Brain pericyte (primary cell): ENCODE results near the gene COQ9.
"Not testable (repeated sequence)": the region's sequence is repeated elsewhere in the genome, so short reads cannot be mapped to it uniquely, and the experiment has no call there.

Source experiments
- DNase-seq: peaks from one replicate; pipeline ENCODE4 v3.0.0-alpha.2; 2012; ENCODE audit warnings: low read depth, low spot score

The COQ9 gene

DNA sequence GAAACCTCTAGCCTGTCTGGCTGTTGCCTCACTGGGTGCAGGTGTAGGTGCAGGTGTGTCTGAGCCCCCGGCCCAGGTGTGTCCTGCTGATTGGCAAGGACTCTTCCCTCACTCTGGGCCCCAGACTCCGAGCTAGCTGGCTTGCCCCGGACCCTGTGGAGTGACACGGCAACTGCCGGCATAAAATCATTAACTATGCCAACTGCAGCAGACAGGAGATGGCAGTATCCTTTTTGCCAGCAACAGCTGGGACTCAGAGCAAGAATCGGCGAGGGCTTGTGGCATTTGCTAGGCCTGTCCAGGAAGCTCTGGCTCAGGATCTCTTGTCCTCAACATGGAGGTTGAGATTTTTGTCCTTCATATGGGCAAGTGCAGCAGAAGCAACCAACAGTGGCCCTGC is 20.9 kb upstream of the COQ9 start:
- DNase-seq: no peak

DNA sequence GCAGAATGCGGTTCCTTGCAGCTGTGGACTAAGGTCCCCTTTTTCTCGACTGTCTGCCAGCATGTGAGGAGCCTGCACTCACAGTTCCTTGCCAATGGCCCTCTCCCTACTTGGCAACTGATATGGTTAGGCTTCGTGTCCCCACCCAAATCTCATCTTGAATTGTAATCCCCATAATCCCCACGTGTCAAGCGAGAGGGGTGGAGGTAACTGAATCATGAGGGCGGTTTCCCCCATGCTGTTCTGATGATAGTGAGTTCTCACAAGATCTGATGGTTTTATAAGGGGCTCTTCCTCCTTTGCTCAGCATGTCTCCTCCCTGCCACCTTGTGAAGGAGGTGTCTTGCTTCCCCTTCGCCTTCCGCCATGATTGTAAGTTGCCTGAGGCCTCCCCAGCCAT is 20.0 kb upstream of the COQ9 start:
- DNase-seq: no peak

DNA sequence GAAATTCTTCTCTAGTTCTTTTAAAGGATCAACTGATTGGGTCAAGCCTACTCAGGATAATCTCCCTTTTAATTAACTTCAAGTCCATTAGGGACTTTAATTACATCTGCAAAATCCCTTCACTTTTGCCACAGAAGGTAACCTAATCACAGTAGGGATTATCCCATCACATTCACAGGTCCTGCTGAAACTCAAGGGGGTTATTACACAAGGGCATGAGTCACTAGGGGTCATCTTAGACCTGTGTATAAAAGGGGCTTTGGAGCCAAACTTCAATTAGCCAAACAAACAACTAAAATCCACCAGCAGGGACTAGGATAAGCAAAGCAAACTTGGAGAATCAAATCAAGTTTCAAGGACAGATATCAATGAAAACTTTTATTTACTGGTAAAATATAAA is 19.5 kb upstream of the COQ9 start:
- DNase-seq: no peak

DNA sequence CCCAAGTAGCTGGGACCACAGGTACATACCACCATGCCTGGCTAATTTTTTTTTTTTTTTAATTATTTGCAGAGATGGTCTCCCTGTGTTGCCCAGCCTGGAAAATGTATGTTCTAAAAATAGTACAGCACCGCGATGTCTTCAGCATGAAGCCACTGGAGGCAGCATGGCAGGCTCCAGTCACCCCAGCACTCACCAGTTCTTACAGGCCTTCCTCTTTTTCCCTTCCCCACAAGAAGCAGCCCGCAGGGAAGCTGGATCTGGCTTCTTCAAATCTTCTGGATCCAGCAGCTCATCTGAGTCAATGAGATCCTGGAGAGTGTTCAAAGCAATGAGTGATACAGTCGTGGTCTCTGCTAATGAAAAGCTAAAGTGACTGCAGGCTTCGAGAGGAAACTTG is 16.3 kb upstream of the COQ9 start:
- DNase-seq: no peak

DNA sequence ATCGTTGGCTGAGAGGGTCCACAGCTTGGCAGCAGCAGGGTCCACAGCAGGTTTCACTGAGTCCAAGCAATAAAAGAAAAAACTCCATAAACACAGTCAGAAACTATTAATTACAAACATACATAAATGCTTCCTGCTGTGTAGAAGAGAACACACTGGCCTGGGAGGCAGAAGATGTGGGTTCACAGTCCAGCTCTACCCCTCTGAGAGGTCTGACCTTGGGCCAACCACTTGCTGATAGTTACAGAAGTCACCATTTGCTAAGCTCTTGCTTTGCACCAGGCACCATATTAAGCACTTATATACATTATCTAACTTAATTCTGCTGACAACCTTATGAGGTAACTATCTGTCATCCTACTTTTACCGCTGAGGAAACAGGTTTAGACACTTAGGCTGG is 14.8 kb upstream of the COQ9 start:
- no peak for DNase-seq

DNA sequence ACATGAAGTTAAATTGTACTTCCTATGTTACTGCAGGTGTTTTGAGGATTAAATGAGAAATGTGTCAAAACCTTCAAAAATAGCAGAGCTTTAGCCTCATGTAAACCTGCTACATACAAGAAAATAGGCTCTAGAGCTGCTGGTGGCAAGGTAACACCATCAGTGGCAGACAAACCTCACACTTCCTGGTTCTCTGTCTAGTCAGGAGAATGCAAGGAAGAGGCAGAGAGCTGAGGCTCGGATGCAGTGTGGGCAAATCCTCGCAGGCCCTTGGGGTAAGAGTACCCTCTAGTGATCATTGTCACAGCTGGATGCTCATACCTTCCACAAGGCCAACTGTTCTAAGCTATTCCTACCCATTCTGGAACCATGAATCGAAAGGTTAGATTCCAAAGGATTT is 14.3 kb upstream of the COQ9 start:
- no peak for DNase-seq

DNA sequence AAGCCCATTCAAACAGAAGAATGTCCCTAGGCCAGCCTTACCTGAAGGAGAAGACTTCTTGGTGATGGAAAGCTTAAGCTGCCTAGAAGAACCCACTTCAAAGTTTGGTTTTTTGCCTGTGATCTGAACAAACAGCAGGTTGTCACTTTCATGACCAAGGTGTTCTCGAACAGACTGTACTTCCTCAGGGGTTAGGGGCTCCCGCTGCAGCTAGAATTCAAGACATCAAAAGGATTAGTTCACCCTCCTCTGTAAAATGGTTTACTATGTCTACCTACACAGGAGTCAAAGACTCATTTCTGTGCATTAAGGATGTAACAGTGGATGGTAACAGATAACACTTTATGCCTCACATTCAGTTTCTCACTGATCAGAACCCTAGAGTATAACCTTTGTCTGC is 13.3 kb upstream of the COQ9 start:
- DNase-seq: no peak

DNA sequence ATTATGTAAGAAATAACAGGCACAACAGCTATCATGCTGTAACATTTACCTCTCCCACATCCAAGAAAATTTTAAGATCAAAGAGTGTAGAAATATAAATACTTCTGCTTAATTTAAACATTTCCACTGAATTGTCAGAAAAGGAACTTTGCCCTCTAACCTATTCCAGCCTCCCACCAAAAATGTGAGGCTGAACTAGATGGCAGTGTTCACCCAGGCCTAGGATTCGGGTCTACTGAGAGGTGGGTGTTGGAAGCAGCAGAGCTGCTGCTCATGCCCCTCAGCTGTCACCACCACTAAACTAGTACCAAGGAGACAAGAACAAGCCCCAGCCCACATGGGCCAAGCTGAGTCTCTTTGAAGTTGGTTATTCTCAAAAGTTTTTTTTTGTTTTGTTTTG is 11.4 kb upstream of the COQ9 start:
- no peak for DNase-seq

DNA sequence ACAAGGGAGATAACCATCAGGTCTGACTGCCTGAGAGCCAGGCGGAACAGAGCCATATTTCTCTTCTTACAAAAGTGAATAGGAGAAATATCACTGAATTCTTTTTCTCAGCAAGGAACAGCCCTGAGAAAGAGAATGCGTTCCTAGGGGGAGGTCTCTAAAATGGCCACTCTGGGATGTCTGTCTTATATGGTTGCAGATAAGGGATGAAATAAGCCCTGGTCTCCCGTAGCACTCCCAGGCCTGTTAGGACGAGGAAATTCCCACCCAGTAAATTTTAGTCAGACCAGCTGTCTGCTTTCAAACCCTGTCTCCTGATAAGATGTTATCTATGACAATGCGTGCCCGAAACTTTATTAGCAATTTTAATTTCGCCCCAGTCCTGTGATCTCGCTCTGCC is 7.3 kb upstream of the COQ9 start:
- DNase-seq: not testable (repeated sequence)

DNA sequence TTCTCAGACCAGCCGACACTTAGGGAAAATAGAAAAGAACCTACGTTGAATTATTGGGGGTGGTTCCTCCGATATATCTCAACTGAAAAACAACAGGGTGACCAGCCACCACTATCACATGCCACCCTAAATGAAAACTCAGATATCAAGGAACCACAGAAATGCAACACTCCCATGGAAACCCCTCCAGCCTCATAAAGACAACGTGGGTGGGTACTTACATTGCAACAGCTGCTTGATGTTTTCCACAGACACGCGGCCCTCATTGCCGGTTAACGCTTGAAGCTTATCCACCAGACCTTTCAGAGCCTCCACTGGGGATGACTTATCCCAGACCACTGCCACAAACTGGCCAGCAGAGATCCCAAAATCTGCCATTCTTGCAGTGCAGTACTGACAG is 6.7 kb upstream of the COQ9 start:
- DNase-seq: not testable (repeated sequence)

DNA sequence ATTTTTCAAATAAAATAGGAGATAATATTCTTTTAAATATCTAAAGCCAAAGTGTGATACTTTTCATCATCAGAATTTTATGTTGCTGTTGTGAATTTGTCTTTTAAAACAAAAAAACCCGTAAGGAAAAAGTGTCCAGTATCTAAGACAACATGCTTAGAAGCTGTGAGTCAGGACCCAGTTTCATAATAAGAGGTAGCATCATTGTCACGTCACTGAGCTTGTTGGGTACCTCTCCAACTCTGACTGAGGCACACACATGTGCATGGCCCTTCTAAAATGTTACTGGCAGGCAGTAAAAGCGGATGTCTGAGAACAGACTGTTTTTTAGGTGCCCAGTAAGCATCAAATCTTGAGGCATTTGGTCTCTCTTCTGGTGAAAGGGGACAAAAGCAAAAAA is 2.6 kb upstream of the COQ9 start:
- DNase-seq: no peak

DNA sequence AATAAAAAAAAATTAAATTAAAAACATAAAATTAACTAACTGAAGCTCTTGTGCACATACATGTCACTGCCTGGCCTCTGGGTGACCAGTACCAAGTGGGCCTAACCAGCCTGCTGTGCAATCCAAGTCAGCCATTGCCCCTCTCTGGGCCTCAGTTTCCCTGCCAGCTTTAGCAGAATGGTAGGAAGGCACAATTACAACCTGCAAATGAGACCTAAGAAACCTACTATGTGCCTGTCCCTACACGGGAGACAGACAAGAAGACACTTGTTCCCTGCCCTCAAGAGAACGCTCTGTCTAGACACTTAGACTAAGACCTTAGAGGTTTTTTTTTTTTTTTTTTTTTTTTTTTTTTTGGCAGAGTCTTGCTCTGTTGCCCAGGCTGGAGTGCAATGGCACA is 1.8 kb upstream of the COQ9 start:
- DNase-seq: no peak

DNA sequence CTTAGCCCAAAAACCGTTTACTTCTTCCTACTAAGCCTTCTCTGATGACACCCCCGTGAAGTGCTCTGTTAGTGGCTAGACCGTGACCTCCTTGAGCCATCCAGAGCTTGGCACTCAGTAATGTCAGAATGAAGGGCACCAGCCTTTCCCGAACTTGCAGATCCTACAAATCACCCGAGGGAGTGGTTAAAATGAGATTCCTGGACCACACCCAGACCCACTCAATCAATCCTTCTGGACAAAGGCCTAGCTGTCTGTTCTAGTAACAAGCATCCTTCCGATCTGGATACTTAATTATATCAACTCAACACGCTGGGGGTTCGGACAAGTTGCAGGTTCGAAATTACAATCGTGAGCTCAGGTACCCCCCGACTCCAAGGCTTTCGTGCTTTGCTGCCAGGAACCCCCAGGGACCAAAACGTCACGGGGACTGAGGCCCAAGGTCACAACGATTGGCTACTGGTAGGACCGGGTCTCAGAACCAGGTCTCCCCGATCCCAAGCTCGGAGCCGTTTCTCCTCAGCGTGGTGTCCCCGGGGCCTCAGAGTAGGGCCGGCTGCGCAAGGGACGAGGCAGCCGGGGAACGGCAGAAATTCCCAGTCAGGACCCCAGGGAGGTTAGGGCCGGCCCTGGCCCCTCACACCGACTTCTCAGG is 621 bp upstream of the COQ9 start:
- no peak for DNase-seq

DNA sequence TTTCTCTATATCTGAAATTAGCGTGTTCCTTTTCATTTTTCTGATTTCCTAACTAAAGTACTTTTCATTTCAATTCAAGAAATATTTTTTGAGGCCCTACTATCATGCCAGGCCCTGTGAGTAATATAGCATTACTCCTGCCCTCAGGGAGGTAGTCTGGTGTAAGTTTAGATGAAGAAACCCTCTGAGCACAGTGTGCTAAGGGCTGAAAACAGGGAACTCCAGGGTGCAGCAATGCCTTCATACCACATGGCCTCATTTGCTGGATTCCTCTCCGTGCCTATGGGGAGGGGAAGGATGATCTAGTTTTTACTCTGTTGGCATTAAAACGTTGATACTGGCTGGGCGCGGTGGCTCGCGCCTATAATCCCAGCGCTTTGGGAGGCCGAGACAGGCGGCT is 4.7 kb downstream of the COQ9 start:
- DNase-seq: no peak

DNA sequence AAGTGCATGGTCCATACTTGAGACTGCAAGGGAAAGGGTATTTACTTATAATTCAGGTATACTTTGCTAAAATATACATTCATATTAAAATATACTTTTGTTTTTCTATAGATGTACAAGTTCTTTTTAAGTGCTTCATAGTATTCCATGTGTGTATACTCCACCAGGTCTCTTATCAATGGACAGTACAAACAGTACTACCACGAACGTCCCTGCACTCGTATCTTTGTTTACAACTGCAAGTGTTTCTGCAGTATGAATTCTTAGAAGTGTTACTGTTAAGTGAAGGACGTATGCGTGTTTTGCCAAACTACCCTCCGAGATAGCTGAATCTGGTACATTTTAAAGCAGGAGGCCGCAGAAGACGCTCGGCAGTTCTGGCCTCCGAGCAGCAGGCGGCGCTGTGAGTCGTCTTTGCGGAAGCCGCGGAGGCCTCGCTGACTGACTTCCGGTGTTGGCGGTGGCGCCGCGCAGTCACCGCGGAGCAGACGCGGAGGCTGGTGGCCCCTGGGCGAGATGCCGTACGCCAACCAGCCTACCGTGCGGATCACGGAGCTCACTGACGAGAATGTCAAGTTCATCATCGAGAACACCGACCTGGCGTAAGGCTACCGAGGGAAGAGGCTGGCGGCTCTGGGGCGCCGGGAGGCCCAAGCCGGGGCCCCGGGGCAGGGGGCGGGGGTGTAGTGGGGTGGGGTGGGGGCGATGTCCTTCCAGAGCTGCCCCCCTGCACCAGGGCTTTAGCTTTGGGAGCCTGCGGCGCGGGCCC is 15.1 kb downstream of the COQ9 start, which contains the start of gene POLR2C:
Gene POLR2C, plus strand, starts transcription at position 471 of the 769 bp plus-strand sequence. Its CDS starts 46 bp downstream, at position 517.
- DNase-seq: peak; percentile 65

DNA sequence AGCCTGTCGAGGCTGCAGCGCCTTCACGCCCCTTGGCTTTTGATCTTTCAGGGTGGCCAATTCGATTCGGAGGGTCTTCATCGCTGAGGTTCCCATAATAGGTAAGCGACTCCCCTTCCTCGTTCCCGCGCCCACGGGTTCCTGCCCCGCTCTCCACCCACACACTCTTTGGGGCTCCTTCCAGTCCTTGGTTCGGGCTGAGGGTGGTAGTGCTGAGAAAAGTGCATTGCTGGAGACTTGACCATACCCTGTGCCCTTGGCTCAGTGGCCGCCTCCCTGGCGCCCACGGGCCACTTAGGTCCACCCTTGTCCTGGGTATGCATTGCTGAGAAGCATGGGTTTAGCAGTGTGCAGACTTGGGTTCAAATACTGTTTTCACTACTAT is 15.7 kb downstream of the COQ9 start:
- no peak for DNase-seq

DNA sequence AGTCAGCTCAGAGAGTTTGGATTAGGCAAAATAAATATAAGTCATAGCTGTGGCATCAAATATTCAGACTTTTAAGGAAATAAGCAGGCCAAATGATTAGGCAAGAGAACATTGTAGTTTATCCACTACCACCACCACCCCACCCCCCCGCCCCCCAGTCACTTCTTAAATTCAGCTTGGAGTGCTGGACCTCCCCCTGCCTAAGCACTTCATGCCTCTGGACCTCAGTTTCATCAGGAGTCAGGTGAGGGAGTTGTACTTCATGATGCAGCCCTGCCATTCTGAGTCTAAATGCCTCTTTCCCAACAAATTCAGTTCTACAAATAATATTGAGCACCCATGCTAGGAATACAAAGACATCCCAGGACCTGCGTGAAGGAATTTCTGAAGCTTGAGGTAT is 17.2 kb downstream of the COQ9 start:
- DNase-seq: no peak

DNA sequence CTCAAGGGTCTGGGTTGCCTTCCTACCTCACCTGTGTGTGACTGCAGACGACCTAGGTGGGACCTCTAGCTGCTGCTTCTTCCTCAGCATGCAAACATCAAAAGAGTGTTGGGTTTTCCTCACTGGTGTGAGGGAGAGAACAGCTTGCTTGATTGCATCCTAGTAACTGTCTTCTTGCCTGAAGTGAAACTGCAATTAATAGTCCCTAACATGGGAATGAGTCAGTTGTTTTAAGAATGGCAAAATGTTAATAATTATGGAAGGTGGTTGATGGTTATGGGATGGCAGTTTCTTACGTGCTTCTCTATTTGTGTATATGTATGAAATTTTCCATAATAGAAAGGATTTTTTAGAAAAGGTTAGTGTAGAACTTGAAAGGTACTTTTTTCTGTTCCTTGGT is 21.1 kb downstream of the COQ9 start:
- no peak for DNase-seq

DNA sequence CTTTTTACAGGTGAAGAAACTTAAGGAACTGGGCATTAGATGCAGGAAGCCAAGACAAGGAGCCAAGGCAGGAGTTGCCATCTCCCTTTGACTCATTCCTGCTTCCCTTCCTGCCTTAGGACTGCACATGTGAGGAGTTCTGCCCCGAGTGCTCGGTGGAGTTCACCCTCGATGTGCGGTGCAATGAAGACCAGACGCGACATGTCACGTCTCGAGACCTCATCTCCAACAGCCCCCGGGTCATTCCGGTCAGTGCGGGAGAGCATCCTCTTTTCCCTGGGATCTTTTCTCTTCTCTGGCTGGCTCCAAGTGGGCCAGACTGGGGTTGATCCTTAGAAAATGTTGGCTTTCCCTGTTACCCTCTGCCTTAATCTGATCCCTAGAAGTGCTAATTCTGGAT is 21.8 kb downstream of the COQ9 start:
- no peak for DNase-seq

DNA sequence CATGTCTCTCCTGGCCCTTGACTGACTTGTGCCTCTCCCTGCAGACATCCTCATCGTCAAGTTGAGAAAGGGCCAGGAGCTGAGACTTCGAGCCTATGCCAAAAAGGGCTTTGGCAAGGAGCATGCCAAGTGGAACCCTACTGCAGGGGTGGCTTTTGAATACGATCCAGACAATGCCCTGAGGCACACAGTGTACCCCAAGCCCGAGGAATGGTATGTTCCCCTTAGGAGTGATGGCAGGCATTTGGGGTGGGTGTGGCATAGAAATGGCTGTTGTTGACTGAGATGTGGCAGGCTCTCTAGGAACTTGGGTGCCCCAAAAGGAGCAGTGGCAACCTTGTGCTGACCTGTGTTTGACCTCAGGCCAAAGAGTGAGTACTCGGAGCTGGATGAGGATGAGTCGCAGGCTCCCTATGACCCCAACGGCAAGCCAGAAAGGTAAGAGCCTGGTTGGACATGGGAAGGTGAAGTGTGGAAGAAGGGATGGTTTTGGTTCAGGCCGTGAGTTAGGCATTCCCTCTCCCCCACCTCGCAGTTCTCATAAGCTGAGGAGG is 22.7 kb downstream of the COQ9 start:
- DNase-seq: no peak

DNA sequence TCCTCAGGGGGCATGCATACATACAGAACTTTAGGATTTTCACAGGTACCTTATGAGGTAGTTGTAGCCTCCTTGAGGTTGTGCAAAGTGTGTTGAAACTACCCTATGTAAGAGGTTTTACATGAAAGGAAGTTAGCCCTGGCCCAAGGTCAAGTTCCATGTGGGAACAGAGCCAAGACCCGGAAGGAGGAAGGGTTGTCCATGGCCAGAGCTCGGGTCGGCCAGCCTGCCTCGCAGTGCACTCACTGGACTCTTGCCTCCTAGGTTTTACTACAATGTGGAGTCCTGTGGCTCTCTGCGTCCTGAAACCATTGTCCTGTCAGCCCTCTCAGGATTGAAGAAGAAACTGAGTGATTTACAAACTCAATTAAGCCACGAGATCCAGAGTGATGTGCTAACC is 23.4 kb downstream of the COQ9 start:
- DNase-seq: no peak

DNA sequence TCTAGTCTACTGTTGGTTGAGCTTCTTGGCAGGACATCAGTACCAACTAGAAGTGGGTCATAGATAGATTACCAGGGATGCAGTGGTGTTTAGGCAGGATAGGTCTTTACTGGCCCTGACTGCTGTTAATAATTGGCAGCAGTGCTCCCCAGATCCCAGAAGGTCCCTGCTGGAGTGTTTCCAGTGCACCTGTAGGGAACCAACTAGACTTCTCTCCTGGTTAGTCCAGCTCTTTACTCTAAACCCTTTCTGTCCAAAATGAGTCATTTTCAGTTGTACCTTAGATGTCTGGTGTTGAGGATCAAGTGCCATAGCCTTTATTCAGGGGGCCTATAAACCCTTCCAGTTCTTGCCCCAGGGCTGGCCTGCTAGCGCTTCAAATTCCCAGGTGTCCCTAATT is 23.9 kb downstream of the COQ9 start:
- no peak for DNase-seq
